ENCODE measurements around the gene GADL1.

Gene GADL1

GRCh38 chr3:30680789-30681648, 213.4 kb downstream of the GADL1 start:
- no peak for DNase-seq (ENCODE audit: low read depth in 2 of 3, low spot score in 2 of 3)

- no peak for DNase-seq (ENCODE audit: low read depth in 2 of 3, low spot score in 2 of 3)
Measured at GRCh38 chr3:30679045-30679444, 215.4 kb downstream of the GADL1 start.

- DNase-seq (ENCODE audit: low read depth in 2 of 3, low spot score in 2 of 3) = no peak
Measured at GRCh38 chr3:30677347-30677685, 217.1 kb downstream of the GADL1 start.

- DNase-seq (ENCODE audit: low read depth in 2 of 3, low spot score in 2 of 3) = no peak
Measured at GRCh38 chr3:30676424-30677346, 217.8 kb downstream of the GADL1 start.
